ENCODE results near the gene LFNG.

LFNG gene

DNA sequence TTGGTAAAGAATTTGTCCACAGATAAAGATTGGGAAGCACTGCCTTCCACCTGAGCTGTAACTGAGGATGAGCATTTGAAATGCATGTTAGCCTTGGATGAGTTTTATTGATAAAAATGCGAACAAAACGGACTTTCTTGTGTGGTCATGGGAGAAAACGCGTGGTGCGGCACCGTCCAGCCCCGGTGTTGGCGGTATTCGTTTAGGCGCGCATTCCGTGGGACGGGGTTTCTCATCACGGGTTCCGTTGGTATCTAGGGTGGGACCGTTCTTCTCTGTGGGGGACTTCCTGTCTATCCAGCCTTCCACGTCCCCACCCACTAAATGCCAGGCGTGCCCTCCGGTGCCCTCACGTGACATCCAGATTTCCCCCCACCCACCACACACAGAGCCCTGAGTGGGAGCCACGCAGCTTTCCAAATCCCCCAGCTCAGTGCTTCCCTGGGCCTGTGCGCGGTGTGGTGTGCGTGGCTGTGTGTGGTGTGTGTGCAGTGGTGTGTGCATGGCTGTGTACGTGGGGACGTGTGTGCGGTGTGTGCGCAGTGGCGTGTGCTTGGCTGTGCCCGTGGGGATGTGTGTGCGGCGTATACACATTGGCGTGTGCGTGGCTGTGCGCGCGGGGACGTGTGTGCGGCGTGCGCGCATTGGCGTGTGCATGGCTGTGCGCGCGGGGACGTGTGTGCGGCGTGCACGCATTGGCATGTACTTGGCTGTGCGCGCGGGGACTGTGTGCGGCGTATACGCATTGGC is 57.3 kb downstream of the LFNG start:
- DNase-seq: no peak
